ENCODE results near the gene SLC22A4.

The SLC22A4 gene

GRCh38 chr5:132263548-132264261 is 30.5 kb upstream of the SLC22A4 start:
- no peak for DNase-seq

- no peak for DNase-seq
These were observed 29.5 kb upstream of the SLC22A4 start for GRCh38 chr5:132264546-132265335.

- DNase-seq: no peak
These were observed 28.7 kb upstream of the SLC22A4 start for GRCh38 chr5:132265336-132266030.

GRCh38 chr5:132266031-132266835 is 28.0 kb upstream of the SLC22A4 start:
- no peak for DNase-seq

- no peak for DNase-seq
These were observed 27.4 kb upstream of the SLC22A4 start for GRCh38 chr5:132266836-132267160.

- no peak for DNase-seq
These were observed 26.9 kb upstream of the SLC22A4 start for GRCh38 chr5:132267166-132267739.

- no peak for DNase-seq
These were observed 26.0 kb upstream of the SLC22A4 start for GRCh38 chr5:132267931-132268768.

- DNase-seq: no peak
These were observed 25.2 kb upstream of the SLC22A4 start for GRCh38 chr5:132268769-132269551.

- DNase-seq: no peak
These were observed 24.4 kb upstream of the SLC22A4 start for GRCh38 chr5:132269635-132270334.

- no peak for DNase-seq
These were observed 23.9 kb upstream of the SLC22A4 start for GRCh38 chr5:132270335-132270665.

GRCh38 chr5:132270706-132271105 is 23.5 kb upstream of the SLC22A4 start:
- no peak for DNase-seq

GRCh38 chr5:132271251-132272246 is 22.6 kb upstream of the SLC22A4 start:
- DNase-seq: no peak

- no peak for DNase-seq
These were observed 21.6 kb upstream of the SLC22A4 start for GRCh38 chr5:132272311-132273210.

GRCh38 chr5:132273631-132274030 is 20.6 kb upstream of the SLC22A4 start:
- no peak for DNase-seq

GRCh38 chr5:132274050-132274792 is 20.0 kb upstream of the SLC22A4 start:
- no peak for DNase-seq

- DNase-seq: no peak
These were observed 18.6 kb upstream of the SLC22A4 start for GRCh38 chr5:132275367-132276220.

Measured in NCI-H2227 treated with DMSO at 0.1 percent for 48 hours (cell line).